K562 (cell line): ENCODE data around the gene NDRG3.

ENCODE experiments used
- CTCF ChIP-seq, 3 experiments: IDR thresholded peaks in 2 of 3; conservative IDR thresholded peaks in 1 of 3; 2 replicates each; pipeline ENCODE4 v1.5.1; 2011 to 2012; ENCODE audit warnings: low read length in 3 of 3, mild to moderate bottlenecking in 3 of 3, control low read depth in 2 of 3, improper control_type of control experiment in 1 of 3, inconsistent platforms in 1 of 3, low read depth in 1 of 3, mixed read lengths in 1 of 3, moderate library complexity in 1 of 3; ENCODE audit not compliant: insufficient read depth in 2 of 3
- E2F5 ChIP-seq: sonication (generic); formaldehyde crosslinking; IDR thresholded peaks from 2 replicates; pipeline ENCODE4 v1.8.0; 2022; ENCODE audit warnings: mild to moderate bottlenecking, missing genetic modification reagents
- HCFC1 ChIP-seq: IDR thresholded peaks from 2 replicates; pipeline ENCODE4 v1.6.1; 2012; ENCODE audit warnings: low read depth, low read length, improper control_type of control experiment
- POU5F1 ChIP-seq: fragments of 150-350 bp; IDR thresholded peaks from 2 replicates; pipeline ENCODE4 v1.6.1; 2014; ENCODE audit warnings: borderline replicate concordance, low read length, low read depth, mild to moderate bottlenecking; ENCODE audit not compliant: partially characterized antibody
- RAD21 ChIP-seq, 2 experiments: fragments of 250-450 bp in 1 of 2; fragments of 450-650 bp in 1 of 2; sonication (Bioruptor Pico) in 1 of 2; formaldehyde crosslinking in 1 of 2; IDR thresholded peaks in 1 of 2; conservative IDR thresholded peaks in 1 of 2; 2 replicates each; pipeline versions ENCODE4 v1.4.0 to v1.8.0; 2020 to 2022; ENCODE audit warnings: mild to moderate bottlenecking in 2 of 2, moderate library complexity in 1 of 2
- RBBP5 ChIP-seq: fragments of 200-600 bp; sonication (generic); IDR thresholded peaks from 2 replicates; pipeline ENCODE4 v1.6.1; 2012; ENCODE audit warnings: borderline replicate concordance, mild to moderate bottlenecking, low read length, control low read depth, inconsistent platforms; ENCODE audit not compliant: insufficient read depth, poor library complexity, severe bottlenecking
- SP1 ChIP-seq: sonication (generic); formaldehyde crosslinking; IDR thresholded peaks from 2 replicates; pipeline ENCODE4 v1.8.1; 2022; ENCODE audit warnings: mild to moderate bottlenecking, missing genetic modification reagents
- ZNF696 ChIP-seq: fragments of 250-450 bp; sonication (Bioruptor Pico); conservative IDR thresholded peaks from 2 replicates; pipeline ENCODE4 v1.4.0; 2020; ENCODE audit warnings: mild to moderate bottlenecking, moderate library complexity

GRCh38 chr20:36775196-36775595, 29.3 kb upstream of the NDRG3 start:
- no peak for TF ChIP-seq ZNF696 (CRISPR knock-in tag)
- no peak for TF ChIP-seq CTCF (IDR thresholded peaks at IDR 0.05 in 2 of 3, conservative IDR thresholded peaks at IDR 0.05 in 1 of 3; ENCODE audit: insufficient read depth in 2 of 3, low read depth in 1 of 3, low read length in 3 of 3)
- no peak for TF ChIP-seq SP1 (CRISPR knock-in tag)
- no peak for TF ChIP-seq HCFC1
- TF ChIP-seq RBBP5: no peak
- TF ChIP-seq POU5F1: no peak
- TF ChIP-seq RAD21 (CRISPR knock-in tag; conservative IDR thresholded peaks at IDR 0.05 in 1 of 2, IDR thresholded peaks at IDR 0.05 in 1 of 2): no peak
- no peak for TF ChIP-seq E2F5 (CRISPR knock-in tag)
